Measurements from ENCODE around the gene OGFR.

Gene OGFR

GRCh38 chr20:62804627-62805154 is at the start of gene OGFR:
TSS of gene OGFR (plus strand) at chr20:62804835. CDS start at chr20:62804860, 25 bp downstream.
- H3K79me2 ChIP-seq (ENCODE audit: insufficient read depth, low read length), result peaks cover 9% of the 10 kb centered on the region
- peak within 1 kb of the TSS; percentile 84 for H3K4me2 ChIP-seq (ENCODE audit: low read depth, low read length, poor library complexity, severe bottlenecking)
- H3F3A ChIP-seq (ENCODE audit: insufficient read depth), result peaks cover 14% of the 10 kb centered on the region
- peak within 1 kb of the TSS; percentile 61 for H3K27ac ChIP-seq (ENCODE audit: low read depth, low read length)
- no peaks in the 10 kb centered on the region for H3K9me3 ChIP-seq (ENCODE audit: insufficient read depth, low read length)
- peak within 1 kb of the TSS; percentile 93 for H3K4me3 ChIP-seq (ENCODE audit: insufficient read depth, low read length, poor library complexity, severe bottlenecking)
- peak within 1 kb of the TSS; percentile 90 for H3K9ac ChIP-seq (ENCODE audit: low read length)
- no peaks in the 10 kb centered on the region for H3K36me3 ChIP-seq (ENCODE audit: low read length)
- H2AFZ ChIP-seq (ENCODE audit: low read depth, low read length, severe bottlenecking), result peak within 1 kb of the TSS; percentile 96
- no peaks in the 10 kb centered on the region; the same call in 1 of the 2 replicates for H4K20me1 ChIP-seq (ENCODE audit: low read depth, low read length)
- no peaks in the 10 kb centered on the region for H3K9me2 ChIP-seq (replicated peaks; ENCODE audit: insufficient read depth, low read length)
- TF ChIP-seq CTCF (IDR thresholded peaks at IDR 0.05; ENCODE audit: insufficient read depth, low read length, poor library complexity, severe bottlenecking) (no peak), EZH2phosphoT487 (conservative IDR thresholded peaks at IDR 0.05; ENCODE audit: low read length) (no peak)
- H3K27me3 ChIP-seq (ENCODE audit: low read length), result no peaks in the 10 kb centered on the region

DNA sequence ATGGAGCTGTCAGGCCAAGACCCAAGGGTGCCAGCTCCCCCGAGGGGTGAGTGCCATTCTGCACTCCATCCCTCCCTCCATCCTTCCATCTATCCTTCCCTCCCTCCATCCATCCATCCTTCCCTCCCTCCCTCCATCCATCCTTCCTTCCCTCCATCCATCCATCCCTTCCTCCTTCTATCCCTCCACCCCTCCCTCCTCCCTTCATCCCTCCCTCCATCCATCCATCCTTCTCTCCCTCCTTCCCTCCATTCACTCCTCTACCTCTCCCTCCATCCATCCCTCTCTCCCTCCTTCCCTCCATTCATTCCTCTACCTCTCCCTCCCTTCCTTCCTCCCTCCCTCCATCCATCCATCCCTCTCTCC is 49.7 kb upstream of the OGFR start:
- Histone ChIP-seq H3K9me2 (replicated peaks; ENCODE audit: insufficient read depth, low read length) (no peaks in the 10 kb centered on the region), H3K9me3 (ENCODE audit: insufficient read depth, low read length) (no peaks in the 10 kb centered on the region), H3K4me3 (ENCODE audit: insufficient read depth, low read length, poor library complexity, severe bottlenecking) (no peak overlapping the region), H2AFZ (ENCODE audit: low read depth, low read length, severe bottlenecking) (no peak overlapping the region), H3K36me3 (ENCODE audit: low read length) (no peaks in the 10 kb centered on the region), H3K27ac (ENCODE audit: low read depth, low read length) (no peak overlapping the region), H3K4me2 (ENCODE audit: low read depth, low read length, poor library complexity, severe bottlenecking) (no peak overlapping the region), H4K20me1 (ENCODE audit: low read depth, low read length) (no peaks in the 10 kb centered on the region), H3F3A (ENCODE audit: insufficient read depth) (no peaks in the 10 kb centered on the region), H3K9ac (ENCODE audit: low read length) (no peak overlapping the region), H3K79me2 (ENCODE audit: insufficient read depth, low read length) (no peaks in the 10 kb centered on the region), H3K27me3 (ENCODE audit: low read length) (no peaks in the 10 kb centered on the region)
- no peak for TF ChIP-seq EZH2phosphoT487 (conservative IDR thresholded peaks at IDR 0.05; ENCODE audit: low read length)

GRCh38 chr20:62755817-62756724 is 48.6 kb upstream of the OGFR start:
- no peak overlapping the region for H3K9ac ChIP-seq (ENCODE audit: low read length)
- no peak overlapping the region for H3K4me3 ChIP-seq (ENCODE audit: insufficient read depth, low read length, poor library complexity, severe bottlenecking)
- no peaks in the 10 kb centered on the region for H3K27me3 ChIP-seq (ENCODE audit: low read length)
- no peaks in the 10 kb centered on the region for H4K20me1 ChIP-seq (ENCODE audit: low read depth, low read length)
- H3F3A ChIP-seq (ENCODE audit: insufficient read depth), result no peaks in the 10 kb centered on the region
- H3K4me2 ChIP-seq (ENCODE audit: low read depth, low read length, poor library complexity, severe bottlenecking), result no peak overlapping the region
- TF ChIP-seq CTCF (IDR thresholded peaks at IDR 0.05; ENCODE audit: insufficient read depth, low read length, poor library complexity, severe bottlenecking) (no peak), EZH2phosphoT487 (conservative IDR thresholded peaks at IDR 0.05; ENCODE audit: low read length) (no peak)
- H3K9me3 ChIP-seq (ENCODE audit: insufficient read depth, low read length), result no peaks in the 10 kb centered on the region
- H3K9me2 ChIP-seq (replicated peaks; ENCODE audit: insufficient read depth, low read length), result no peaks in the 10 kb centered on the region
- no peak overlapping the region for H2AFZ ChIP-seq (ENCODE audit: low read depth, low read length, severe bottlenecking)
- H3K79me2 ChIP-seq (ENCODE audit: insufficient read depth, low read length), result no peaks in the 10 kb centered on the region
- H3K27ac ChIP-seq (ENCODE audit: low read depth, low read length), result no peak overlapping the region
- H3K36me3 ChIP-seq (ENCODE audit: low read length), result no peaks in the 10 kb centered on the region

Data from SU-DHL-6 (cell line).